ENCODE data around the gene EDIL3. TPM values are rescaled to one million over a fixed set of nuclear protein-coding genes. Genes with fewer than 3 reads are reported as not detected.
A peak's percentile ranks its signal among the peaks of the same experiment; 100 is the strongest.

The EDIL3 gene
- total RNA-seq, 1 donor from 2014 or later, result 86.1 TPM

- DNase-seq (ENCODE audit: low read depth), result no peak
Measured at GRCh38 chr5:84303315-84303714, 81.4 kb downstream of the EDIL3 start.

GRCh38 chr5:84301535-84301934 lies 83.1 kb downstream of the EDIL3 start:
- no peak for DNase-seq (ENCODE audit: low read depth)

GRCh38 chr5:84299959-84300358 lies 84.7 kb downstream of the EDIL3 start:
- DNase-seq (ENCODE audit: low read depth), result no peak

DNA sequence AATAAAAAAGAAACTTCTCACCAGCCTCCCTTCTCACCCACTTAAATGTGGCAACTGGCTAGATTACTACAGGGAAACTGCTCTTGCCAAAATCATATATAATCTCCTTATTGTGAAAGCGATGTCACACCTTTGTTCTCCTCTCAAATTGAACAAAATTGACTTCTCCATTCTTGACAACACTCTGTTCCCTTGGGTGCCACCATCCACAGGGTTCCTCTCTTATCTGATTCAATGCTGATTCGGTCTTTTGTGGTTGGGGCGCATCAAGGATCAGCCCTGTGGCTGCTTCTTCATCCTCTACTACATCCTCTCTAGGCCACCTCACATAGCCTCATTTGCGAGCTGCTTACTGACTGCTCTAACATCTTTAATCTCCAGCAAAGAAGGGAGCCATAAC lies 86.1 kb downstream of the EDIL3 start:
- no peak for DNase-seq (ENCODE audit: low read depth)

GRCh38 chr5:84297641-84298040 lies 87.0 kb downstream of the EDIL3 start:
- DNase-seq (ENCODE audit: low read depth), result peak; percentile 18

GRCh38 chr5:84292788-84293653 lies 91.7 kb downstream of the EDIL3 start:
- DNase-seq (ENCODE audit: low read depth), result no peak

DNA sequence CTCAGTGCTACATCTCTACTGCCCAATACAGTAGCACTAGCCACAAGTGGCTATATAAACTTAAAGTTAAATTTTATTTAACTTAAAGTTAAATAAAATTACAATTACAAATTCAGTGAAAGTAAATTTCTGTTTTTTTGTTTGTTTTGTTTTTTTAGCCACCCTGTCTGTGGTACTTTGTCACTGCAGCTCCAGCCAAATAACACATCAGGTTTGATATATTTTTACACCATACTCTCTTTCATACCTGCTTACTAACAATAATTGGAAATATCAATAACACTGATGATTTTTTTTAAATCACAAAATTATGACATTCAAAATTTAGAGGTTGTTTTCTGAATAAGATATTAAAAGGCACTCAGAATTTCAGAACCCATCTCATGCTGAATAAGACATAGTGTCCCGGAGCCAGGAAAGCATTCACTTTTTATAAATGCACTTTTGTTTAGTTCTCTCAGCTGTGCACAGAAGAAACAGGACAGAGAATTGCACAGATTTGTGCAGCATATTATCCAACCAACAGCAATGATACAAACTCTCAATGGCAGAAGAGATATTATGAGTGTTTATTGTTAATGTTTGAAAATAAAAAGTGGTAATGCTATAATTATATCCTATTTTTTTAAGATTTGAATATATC lies 92.6 kb downstream of the EDIL3 start:
- no peak for DNase-seq (ENCODE audit: low read depth)

- DNase-seq (ENCODE audit: low read depth), result no peak
Measured at GRCh38 chr5:84290673-84291072, 94.0 kb downstream of the EDIL3 start.

- DNase-seq (ENCODE audit: low read depth), result peak; percentile 81
Measured at GRCh38 chr5:84290161-84290560, 94.5 kb downstream of the EDIL3 start.

DNA sequence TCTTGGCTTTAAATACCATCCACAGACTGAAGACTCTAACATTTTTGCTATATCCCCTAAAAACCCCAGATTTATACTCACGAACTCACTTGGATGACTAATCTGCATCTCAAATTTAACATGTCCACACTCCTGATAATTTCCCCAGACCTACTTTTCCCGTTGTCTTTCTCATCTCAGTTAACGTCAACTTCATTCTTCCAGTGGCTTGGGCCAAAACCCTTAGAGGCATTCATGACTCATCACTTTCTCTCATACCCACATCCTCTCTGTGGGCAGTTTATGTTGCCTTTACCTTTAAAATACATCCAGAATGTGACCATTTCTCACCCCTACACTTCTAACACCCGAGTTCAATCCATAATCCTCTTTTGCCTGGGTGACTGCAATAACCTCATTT lies 96.7 kb downstream of the EDIL3 start:
- DNase-seq (ENCODE audit: low read depth), result peak; percentile 58

DNA sequence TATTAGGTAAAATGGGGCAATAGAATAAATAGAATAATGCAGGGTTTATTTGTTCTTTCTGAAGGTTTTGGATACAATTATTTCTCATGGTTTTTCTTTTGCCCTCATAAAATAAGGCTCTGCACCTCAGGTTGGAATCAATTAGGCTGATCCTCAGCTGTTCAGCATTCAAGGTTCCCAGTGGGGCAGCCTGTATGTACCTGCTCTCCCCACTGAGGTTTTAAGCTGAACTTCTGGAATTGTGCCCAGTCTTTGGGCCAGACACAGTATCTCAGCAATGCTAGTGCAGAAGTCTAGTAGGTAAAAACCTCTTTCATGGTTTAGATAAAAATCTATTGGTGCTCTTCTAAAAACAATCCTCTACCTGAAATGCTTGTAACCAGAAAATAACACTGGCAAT lies 98.0 kb downstream of the EDIL3 start:
- peak; percentile 43 for DNase-seq (ENCODE audit: low read depth)

GRCh38 chr5:84285641-84286637 lies 98.7 kb downstream of the EDIL3 start:
- DNase-seq (ENCODE audit: low read depth), result no peak

GRCh38 chr5:84281383-84281782 lies 103.3 kb downstream of the EDIL3 start:
- DNase-seq (ENCODE audit: low read depth), result no peak

DNA sequence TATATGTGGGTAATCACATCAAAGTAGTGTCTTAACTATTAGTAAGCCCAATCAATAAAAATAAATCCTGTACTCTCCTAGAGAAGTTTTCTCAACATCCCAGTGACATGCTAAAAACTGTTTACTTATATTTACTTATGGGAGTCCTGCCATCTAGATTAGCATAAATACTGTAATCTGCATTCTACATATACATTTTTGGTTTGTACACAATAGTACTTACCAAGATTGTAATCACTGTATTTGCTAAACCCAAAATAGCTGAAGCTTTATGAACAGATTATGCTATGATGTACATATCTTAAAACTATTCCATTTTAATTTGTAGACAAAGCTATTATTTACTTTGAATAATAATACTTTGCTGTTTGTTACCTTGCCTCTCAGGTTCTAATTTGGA lies 105.4 kb downstream of the EDIL3 start:
- DNase-seq (ENCODE audit: low read depth), result no peak

GRCh38 chr5:84275609-84276008 lies 109.1 kb downstream of the EDIL3 start:
- DNase-seq (ENCODE audit: low read depth), result no peak

GRCh38 chr5:84274585-84275468 lies 109.9 kb downstream of the EDIL3 start:
- peak; percentile 64 for DNase-seq (ENCODE audit: low read depth)

- no peak for DNase-seq (ENCODE audit: low read depth)
Measured at GRCh38 chr5:84273517-84273883, 111.2 kb downstream of the EDIL3 start.

- no peak for DNase-seq (ENCODE audit: low read depth)
Measured at GRCh38 chr5:84272771-84273516, 111.7 kb downstream of the EDIL3 start.

- DNase-seq (ENCODE audit: low read depth), result no peak
Measured at GRCh38 chr5:84265739-84266550, 118.7 kb downstream of the EDIL3 start.
